ENCODE results near the gene SYNM.
"Not testable (repeated sequence)": the region's sequence is repeated elsewhere in the genome, so short reads cannot be mapped to it uniquely, and the experiment has no call there.

SYNM gene

DNA sequence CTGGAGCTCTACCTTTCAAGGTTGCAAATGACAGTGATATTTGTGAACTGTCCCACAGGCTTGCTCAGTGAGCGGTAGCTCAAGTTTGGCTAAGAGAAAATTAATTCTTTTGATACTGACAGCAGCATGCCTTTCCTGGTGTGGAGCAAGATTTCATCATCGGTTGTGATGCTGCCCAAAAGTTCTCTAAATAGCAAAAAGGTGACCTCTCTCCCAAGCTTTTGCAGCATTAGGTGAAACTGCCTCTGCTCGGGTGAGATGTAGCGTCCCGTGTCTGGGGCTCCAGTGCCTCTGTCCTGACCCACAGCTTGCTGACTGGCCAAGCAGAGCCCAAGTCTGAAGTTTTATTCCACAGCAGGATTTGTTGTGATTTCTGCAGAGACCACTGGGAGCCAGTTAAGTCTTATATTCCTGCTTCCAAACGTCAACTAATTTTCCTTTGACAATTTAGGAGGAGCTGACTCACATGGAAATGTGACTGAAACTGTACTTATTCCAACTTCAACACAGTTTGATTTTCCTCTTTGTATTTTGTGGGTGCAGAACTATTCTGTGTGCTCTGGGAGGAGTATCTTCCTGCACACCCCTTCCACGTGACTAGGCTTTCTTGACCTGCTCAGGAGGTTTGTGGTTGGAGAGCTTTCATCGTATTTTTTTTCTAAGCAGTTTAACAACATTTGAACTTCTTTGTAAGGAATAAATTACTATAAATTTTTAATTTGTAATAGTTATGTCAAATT lies 5.9 kb downstream of the SYNM start:
- H3K9ac ChIP-seq (ENCODE audit: low read length): no peak overlapping the region
- no peaks in the 10 kb centered on the region for H4K20me1 ChIP-seq (ENCODE audit: insufficient read depth, low read length)
- H3K4me1 ChIP-seq (ENCODE audit: low read length): peaks cover 18% of the 10 kb centered on the region
- no peak for TF ChIP-seq EZH2phosphoT487 (IDR thresholded peaks at IDR 0.05; ENCODE audit: low read depth)
- TF ChIP-seq, protein P1, sequence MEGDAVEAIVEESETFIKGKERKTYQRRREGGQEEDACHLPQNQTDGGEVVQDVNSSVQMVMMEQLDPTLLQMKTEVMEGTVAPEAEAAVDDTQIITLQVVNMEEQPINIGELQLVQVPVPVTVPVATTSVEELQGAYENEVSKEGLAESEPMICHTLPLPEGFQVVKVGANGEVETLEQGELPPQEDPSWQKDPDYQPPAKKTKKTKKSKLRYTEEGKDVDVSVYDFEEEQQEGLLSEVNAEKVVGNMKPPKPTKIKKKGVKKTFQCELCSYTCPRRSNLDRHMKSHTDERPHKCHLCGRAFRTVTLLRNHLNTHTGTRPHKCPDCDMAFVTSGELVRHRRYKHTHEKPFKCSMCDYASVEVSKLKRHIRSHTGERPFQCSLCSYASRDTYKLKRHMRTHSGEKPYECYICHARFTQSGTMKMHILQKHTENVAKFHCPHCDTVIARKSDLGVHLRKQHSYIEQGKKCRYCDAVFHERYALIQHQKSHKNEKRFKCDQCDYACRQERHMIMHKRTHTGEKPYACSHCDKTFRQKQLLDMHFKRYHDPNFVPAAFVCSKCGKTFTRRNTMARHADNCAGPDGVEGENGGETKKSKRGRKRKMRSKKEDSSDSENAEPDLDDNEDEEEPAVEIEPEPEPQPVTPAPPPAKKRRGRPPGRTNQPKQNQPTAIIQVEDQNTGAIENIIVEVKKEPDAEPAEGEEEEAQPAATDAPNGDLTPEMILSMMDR (IDR thresholded peaks at IDR 0.05; ENCODE audit: low read depth, low read length): no peak
- H3K9me3 ChIP-seq (ENCODE audit: insufficient read depth, low read length): no peaks in the 10 kb centered on the region
- H3K27ac ChIP-seq (ENCODE audit: low read length): no peak overlapping the region
- no peaks in the 10 kb centered on the region for H3K79me2 ChIP-seq (ENCODE audit: low read length)
- H3K4me2 ChIP-seq (ENCODE audit: low read length): no peak overlapping the region
- H3K4me3 ChIP-seq (ENCODE audit: low read length): no peak overlapping the region
- no peak overlapping the region for H2AFZ ChIP-seq (ENCODE audit: low read depth, low read length)
- H3K36me3 ChIP-seq (replicated peaks; ENCODE audit: low read depth, low read length): no peaks in the 10 kb centered on the region
- H3K27me3 ChIP-seq (ENCODE audit: low read depth, low read length): peaks cover 49% of the 10 kb centered on the region

DNA sequence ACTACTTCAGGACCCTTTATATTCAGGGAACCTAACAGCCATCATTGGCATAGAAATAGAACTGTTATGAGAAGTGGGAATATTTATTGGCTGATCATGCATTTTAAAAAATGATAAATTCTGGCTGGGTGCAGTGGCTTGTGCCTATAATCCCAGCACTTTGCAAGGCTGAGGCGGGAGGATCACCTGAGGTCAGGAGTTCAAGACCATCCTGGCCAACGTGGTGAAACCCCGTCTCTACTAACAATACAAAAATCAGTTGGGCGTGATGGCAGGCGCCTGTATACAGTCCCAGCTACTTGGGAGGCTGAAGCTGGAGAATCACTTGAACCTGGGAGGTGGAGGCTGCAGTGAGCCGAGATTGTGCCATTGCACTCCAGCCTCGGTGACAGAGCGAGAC lies 6.8 kb downstream of the SYNM start:
- not testable (repeated sequence) for H2AFZ ChIP-seq (ENCODE audit: low read depth, low read length); H3K4me2 ChIP-seq (ENCODE audit: low read length); H3K4me3 ChIP-seq (ENCODE audit: low read length); H3K27ac ChIP-seq (ENCODE audit: low read length); H3K9ac ChIP-seq (ENCODE audit: low read length); H3K79me2 ChIP-seq (ENCODE audit: low read length); H3K36me3 ChIP-seq (replicated peaks; ENCODE audit: low read depth, low read length); H4K20me1 ChIP-seq (ENCODE audit: insufficient read depth, low read length); H3K9me3 ChIP-seq (ENCODE audit: insufficient read depth, low read length)
- H3K4me1 ChIP-seq (ENCODE audit: low read length): peaks cover 18% of the 10 kb centered on the region
- H3K27me3 ChIP-seq (ENCODE audit: low read depth, low read length): peaks cover 49% of the 10 kb centered on the region

GRCh38 chr15:99113547-99114271 lies 8.8 kb downstream of the SYNM start:
- H3K4me3 ChIP-seq (ENCODE audit: low read length): no peak overlapping the region
- TF ChIP-seq, protein P1 (IDR thresholded peaks at IDR 0.05; ENCODE audit: low read depth, low read length): no peak
- no peak for TF ChIP-seq EZH2phosphoT487 (IDR thresholded peaks at IDR 0.05; ENCODE audit: low read depth)
- H3K4me1 ChIP-seq (ENCODE audit: low read length): peaks cover 8% of the 10 kb centered on the region
- no peak overlapping the region for H3K9ac ChIP-seq (ENCODE audit: low read length)
- no peak overlapping the region for H3K27ac ChIP-seq (ENCODE audit: low read length)
- H3K27me3 ChIP-seq (ENCODE audit: low read depth, low read length): peaks cover 46% of the 10 kb centered on the region
- H3K79me2 ChIP-seq (ENCODE audit: low read length): no peaks in the 10 kb centered on the region
- H2AFZ ChIP-seq (ENCODE audit: low read depth, low read length): no peak overlapping the region
- H3K4me2 ChIP-seq (ENCODE audit: low read length): no peak overlapping the region
- H3K36me3 ChIP-seq (replicated peaks; ENCODE audit: low read depth, low read length): no peaks in the 10 kb centered on the region
- H3K9me3 ChIP-seq (ENCODE audit: insufficient read depth, low read length): no peaks in the 10 kb centered on the region
- no peaks in the 10 kb centered on the region for H4K20me1 ChIP-seq (ENCODE audit: insufficient read depth, low read length)

- H3K36me3 ChIP-seq (replicated peaks; ENCODE audit: low read depth, low read length): no peaks in the 10 kb centered on the region
- H3K9ac ChIP-seq (ENCODE audit: low read length): no peak overlapping the region
- H3K9me3 ChIP-seq (ENCODE audit: insufficient read depth, low read length): no peaks in the 10 kb centered on the region
- H2AFZ ChIP-seq (ENCODE audit: low read depth, low read length): no peak overlapping the region
- H4K20me1 ChIP-seq (ENCODE audit: insufficient read depth, low read length): no peaks in the 10 kb centered on the region
- peaks cover 39% of the 10 kb centered on the region for H3K27me3 ChIP-seq (ENCODE audit: low read depth, low read length)
- H3K4me2 ChIP-seq (ENCODE audit: low read length): no peak overlapping the region
- H3K4me3 ChIP-seq (ENCODE audit: low read length): no peak overlapping the region
- H3K79me2 ChIP-seq (ENCODE audit: low read length): no peaks in the 10 kb centered on the region
- H3K27ac ChIP-seq (ENCODE audit: low read length): no peak overlapping the region
- TF ChIP-seq, protein P1 (IDR thresholded peaks at IDR 0.05; ENCODE audit: low read depth, low read length): no peak
- TF ChIP-seq EZH2phosphoT487 (IDR thresholded peaks at IDR 0.05; ENCODE audit: low read depth): no peak
- peaks cover 3% of the 10 kb centered on the region for H3K4me1 ChIP-seq (ENCODE audit: low read length)
Observed at GRCh38 chr15:99114511-99115299, 9.8 kb downstream of the SYNM start.
